Measurements from ENCODE around the gene MTHFSD. TPM values are rescaled to one million over a fixed set of nuclear protein-coding genes. Genes with fewer than 3 reads are reported as not detected.

The MTHFSD gene
- total and polyA plus RNA-seq, 10 donors = 9.1 to 32.1 (median 18.0) TPM

GRCh38 chr16:86490859-86491639, 64.0 kb downstream of the MTHFSD start:
- peaks cover 0 to 1% (median 0%) of the 10 kb centered on the region in 6 donors for H3K4me1 ChIP-seq
- intact Hi-C loops (cut with DNase I; ENCODE audit: low total_unique reads) = no loop called here
- TF ChIP-seq POLR2A (IDR thresholded peaks at IDR 0.05) (no peak), POLR2AphosphoS5 (IDR thresholded peaks at IDR 0.05) (no peak), CTCF (IDR thresholded peaks at IDR 0.05 in 8 of 11, conservative IDR thresholded peaks at IDR 0.05 in 3 of 11) (no peak)
- no peaks in the 10 kb centered on the region for H3K9me3 ChIP-seq
- no peak overlapping the region for H3K27ac ChIP-seq
- no peak overlapping the region for H3K4me3 ChIP-seq
- WGBS, 5 donors = 73 to 81% (median 81%) methylated on average over 13 of the region's 13 CpGs
- peaks cover 0 to 98% (median 42%) of the 10 kb centered on the region in 7 donors for H3K27me3 ChIP-seq (replicated peaks in 1 of 7)
- DNase-seq = no peak
- H3K36me3 ChIP-seq = no peaks in the 10 kb centered on the region

- no peak for TF ChIP-seq CTCF (IDR thresholded peaks at IDR 0.05 in 8 of 11, conservative IDR thresholded peaks at IDR 0.05 in 3 of 11)
- Histone ChIP-seq H3K9me3 (peaks cover 0 to 20% (median 15%) of the 10 kb centered on the region in 8 donors), H3K4me1 (no peaks in the 10 kb centered on the region), H3K4me3 (no peak overlapping the region), H3K27me3 (replicated peaks in 1 of 7) (peaks cover 0 to 87% (median 7%) of the 10 kb centered on the region in 7 donors), H3K36me3 (no peaks in the 10 kb centered on the region), H3K27ac (no peak overlapping the region)
- WGBS, 5 donors = 74 to 82% (median 80%) methylated on average over 3 of the region's 3 CpGs
- intact Hi-C loops (cut with DNase I; ENCODE audit: low total_unique reads) = no loop called here
- DNase-seq = no peak
These were observed 69.3 kb downstream of the MTHFSD start for GRCh38 chr16:86485746-86486145.

GRCh38 chr16:86484240-86484639, 70.8 kb downstream of the MTHFSD start:
- no peak for DNase-seq
- intact Hi-C loops (cut with DNase I; ENCODE audit: low total_unique reads) = no loop called here
- Histone ChIP-seq H3K9me3 (peaks cover 0 to 20% (median 15%) of the 10 kb centered on the region in 8 donors), H3K36me3 (no peaks in the 10 kb centered on the region), H3K4me1 (no peaks in the 10 kb centered on the region), H3K4me3 (no peak overlapping the region), H3K27ac (no peak overlapping the region), H3K27me3 (replicated peaks in 1 of 7) (peaks cover 0 to 87% (median 3%) of the 10 kb centered on the region in 7 donors)
- no peak for TF ChIP-seq POLR2AphosphoS5 (IDR thresholded peaks at IDR 0.05)
- 73 to 87% (median 78%) methylated on average over 5 of the region's 5 CpGs for WGBS, 5 donors

GRCh38 chr16:86481607-86482006, 73.4 kb downstream of the MTHFSD start:
- Histone ChIP-seq H3K4me3 (no peak overlapping the region), H3K27ac (no peak overlapping the region), H3K9me3 (peaks cover 0 to 20% (median 15%) of the 10 kb centered on the region in 8 donors), H3K36me3 (no peaks in the 10 kb centered on the region), H3K4me1 (no peaks in the 10 kb centered on the region), H3K27me3 (replicated peaks in 1 of 7) (peaks cover 0 to 86% (median 0%) of the 10 kb centered on the region in 7 donors)
- TF ChIP-seq POLR2A (IDR thresholded peaks at IDR 0.05) (no peak), CTCF (IDR thresholded peaks at IDR 0.05 in 8 of 11, conservative IDR thresholded peaks at IDR 0.05 in 3 of 11) (no peak), POLR2AphosphoS5 (IDR thresholded peaks at IDR 0.05) (no peak)
- intact Hi-C loops (cut with DNase I; ENCODE audit: low total_unique reads) = no loop called here
- WGBS, 5 donors = 82 to 93% (median 91%) methylated on average over 3 of the region's 3 CpGs
- DNase-seq = no peak

Measured in spleen (tissue), 11 donors.